MM.1S (cell line): ENCODE results near the gene DPP6.

Source experiments
- DNase-seq: peaks from one replicate; pipeline ENCODE4 v3.0.0-alpha.2; 2015
- H2AFZ ChIP-seq: fragments of 300-600 bp; sonication (generic); 2 replicates; pipeline ENCODE4 v1.6.0; 2016; ENCODE audit warnings: antibody characterized with exemption, low read length
- H3F3A ChIP-seq: fragments of 300-600 bp; sonication (generic); 2 replicates; pipeline ENCODE4 v1.6.1; 2016; ENCODE audit warnings: mild to moderate bottlenecking, antibody characterized with exemption, low read length, moderate library complexity, mixed read lengths; ENCODE audit not compliant: insufficient read depth
- H3K27ac ChIP-seq: fragments of 300-600 bp; sonication (generic); 2 replicates; pipeline ENCODE4 v1.5.1; 2016; ENCODE audit warnings: mild to moderate bottlenecking, low read length
- H3K27me3 ChIP-seq: fragments of 300-600 bp; sonication (generic); replicated peaks from 2 replicates; pipeline ENCODE4 v1.6.0; 2016; ENCODE audit warnings: low read length; ENCODE audit not compliant: insufficient read depth
- H3K36me3 ChIP-seq: fragments of 300-600 bp; sonication (generic); replicated peaks from 2 replicates; pipeline ENCODE4 v1.6.1; 2016; ENCODE audit warnings: mild to moderate bottlenecking, low read length, mixed read lengths; ENCODE audit not compliant: insufficient read depth
- H3K4me1 ChIP-seq: fragments of 300-600 bp; sonication (generic); 2 replicates; pipeline ENCODE4 v1.6.1; 2016; ENCODE audit warnings: low read length, mixed read lengths
- H3K4me2 ChIP-seq: fragments of 300-600 bp; sonication (generic); 2 replicates; pipeline ENCODE4 v1.6.0; 2016; ENCODE audit warnings: low read depth, low read length
- H3K4me3 ChIP-seq: fragments of 300-600 bp; sonication (generic); 2 replicates; pipeline ENCODE4 v1.5.1; 2016; ENCODE audit warnings: low read length, mixed read lengths
- H3K79me2 ChIP-seq: fragments of 300-600 bp; sonication (generic); 2 replicates; pipeline ENCODE4 v1.6.1; 2016; ENCODE audit warnings: mixed run types, low read length, mixed read lengths
- H3K9ac ChIP-seq: fragments of 300-600 bp; sonication (generic); 2 replicates; pipeline ENCODE4 v1.6.1; 2016; ENCODE audit warnings: low read length, mixed read lengths
- H3K9me2 ChIP-seq: fragments of 300-600 bp; sonication (generic); replicated peaks from 2 replicates; pipeline ENCODE4 v1.6.1; 2016; ENCODE audit warnings: mild to moderate bottlenecking, low read length, mixed read lengths; ENCODE audit not compliant: insufficient read depth
- H3K9me3 ChIP-seq: fragments of 300-600 bp; sonication (generic); replicated peaks from 2 replicates; pipeline ENCODE4 v1.6.1; 2016; ENCODE audit warnings: mild to moderate bottlenecking, low read length, mixed read lengths; ENCODE audit not compliant: insufficient read depth
- H4K20me1 ChIP-seq: fragments of 300-600 bp; sonication (generic); 2 replicates; pipeline ENCODE4 v1.6.1; 2016; ENCODE audit warnings: mild to moderate bottlenecking, low read length, moderate library complexity, mixed read lengths; ENCODE audit not compliant: insufficient read depth
- CTCF ChIP-seq: fragments of 300-600 bp; sonication (generic); IDR thresholded peaks from 2 replicates; pipeline ENCODE4 v1.5.1; 2016; ENCODE audit warnings: antibody characterized with exemption, low read length, mixed read lengths
- EZH2 ChIP-seq: fragments of 300-600 bp; sonication (generic); optimal IDR thresholded peaks from 2 replicates; pipeline ENCODE3; 2017; ENCODE audit warnings: low read depth, mild to moderate bottlenecking, antibody characterized with exemption, low read length, mixed read lengths
- EZH2phosphoT487 ChIP-seq: fragments of 300-600 bp; sonication (generic); IDR thresholded peaks from 2 replicates; pipeline ENCODE4 v1.6.1; 2018; ENCODE audit warnings: antibody characterized with exemption, low read length

DPP6 gene

DNA sequence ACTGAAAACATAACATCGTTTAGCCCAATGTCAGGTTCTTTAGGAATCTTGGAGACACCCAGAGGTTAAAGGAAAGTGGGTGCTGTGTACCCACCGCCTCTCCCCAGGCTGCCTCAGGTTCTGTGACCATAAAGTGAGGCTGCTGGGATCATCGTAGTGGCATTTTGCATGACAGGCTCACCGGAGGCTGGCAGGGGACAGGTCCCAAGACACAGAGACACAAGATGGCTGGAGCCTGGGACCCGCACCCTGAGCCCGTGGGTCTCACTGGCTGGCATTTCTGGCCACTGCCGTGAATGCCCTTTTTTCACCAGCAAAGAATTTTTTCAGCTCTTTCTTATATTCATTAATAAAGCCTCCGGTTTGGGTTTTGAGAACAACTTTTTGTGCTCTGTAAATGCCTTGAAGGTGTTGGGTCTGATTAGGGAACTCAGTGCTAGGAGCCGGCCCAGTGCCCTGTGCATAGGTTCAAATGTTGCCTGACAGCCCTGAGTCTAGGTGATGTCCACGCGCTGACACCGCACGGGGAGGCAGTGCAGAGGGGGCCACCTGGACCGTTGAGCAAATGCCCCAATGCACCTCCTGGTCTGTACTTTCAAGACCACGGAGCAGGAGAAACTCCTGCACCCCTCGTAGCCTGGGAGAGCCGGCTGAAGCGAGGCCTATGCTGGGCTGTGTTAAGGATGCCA lies 820.8 kb downstream of the DPP6 start:
- no peak overlapping the region for H2AFZ ChIP-seq
- TF ChIP-seq EZH2phosphoT487 (no peak), CTCF (no peak), EZH2 (no peak)
- H3K79me2 ChIP-seq = no peaks in the 10 kb centered on the region
- H3K27me3 ChIP-seq = peaks cover 28% of the 10 kb centered on the region
- no peak overlapping the region for H3K9ac ChIP-seq
- no peaks in the 10 kb centered on the region; the same call in 1 of the 2 replicates for H3K9me3 ChIP-seq
- H3F3A ChIP-seq = no peaks in the 10 kb centered on the region
- H3K9me2 ChIP-seq = no peaks in the 10 kb centered on the region
- no peaks in the 10 kb centered on the region for H3K36me3 ChIP-seq
- no peaks in the 10 kb centered on the region for H4K20me1 ChIP-seq
- H3K4me2 ChIP-seq = no peak overlapping the region
- DNase-seq = no peak
- H3K4me3 ChIP-seq = no peak overlapping the region
- no peak overlapping the region for H3K27ac ChIP-seq
- no peaks in the 10 kb centered on the region for H3K4me1 ChIP-seq

DNA sequence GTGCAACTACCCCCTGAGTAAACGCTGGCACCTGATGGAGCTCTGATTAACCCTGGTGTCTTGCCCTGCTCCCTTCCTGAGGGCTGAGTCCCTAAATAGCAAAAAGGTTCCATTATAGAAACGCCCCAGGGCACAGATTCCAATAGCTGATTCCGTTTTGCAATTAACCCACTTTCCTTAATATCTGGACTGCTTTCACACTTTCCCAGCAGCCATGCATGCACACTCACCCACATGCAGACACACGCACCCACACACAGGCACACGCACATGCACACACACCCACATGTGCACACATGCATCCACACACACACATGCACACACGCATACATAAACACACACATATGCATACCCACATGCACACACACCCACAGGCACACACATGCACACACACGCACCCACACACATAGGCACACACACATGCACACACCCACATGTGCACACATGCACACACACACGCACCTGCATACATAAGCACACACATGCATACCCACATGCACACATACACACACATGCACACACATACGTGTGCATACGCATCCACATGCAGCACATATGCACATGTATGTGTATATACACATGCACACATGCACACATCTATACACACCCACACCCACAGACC lies 821.4 kb downstream of the DPP6 start:
- no peak overlapping the region for H3K4me2 ChIP-seq
- no peak overlapping the region for H3K4me3 ChIP-seq
- no peaks in the 10 kb centered on the region; the same call in 1 of the 2 replicates for H3K9me3 ChIP-seq
- no peaks in the 10 kb centered on the region for H3K4me1 ChIP-seq
- no peaks in the 10 kb centered on the region for H3K36me3 ChIP-seq
- H4K20me1 ChIP-seq = no peaks in the 10 kb centered on the region
- H3K27ac ChIP-seq = no peak overlapping the region
- no peak overlapping the region for H2AFZ ChIP-seq
- H3K79me2 ChIP-seq = no peaks in the 10 kb centered on the region
- no peak for DNase-seq
- no peaks in the 10 kb centered on the region for H3K9me2 ChIP-seq
- no peaks in the 10 kb centered on the region for H3F3A ChIP-seq
- H3K27me3 ChIP-seq = peaks cover 25% of the 10 kb centered on the region
- no peak for TF ChIP-seq CTCF
- no peak for TF ChIP-seq EZH2
- TF ChIP-seq EZH2phosphoT487 = no peak
- no peak overlapping the region for H3K9ac ChIP-seq

DNA sequence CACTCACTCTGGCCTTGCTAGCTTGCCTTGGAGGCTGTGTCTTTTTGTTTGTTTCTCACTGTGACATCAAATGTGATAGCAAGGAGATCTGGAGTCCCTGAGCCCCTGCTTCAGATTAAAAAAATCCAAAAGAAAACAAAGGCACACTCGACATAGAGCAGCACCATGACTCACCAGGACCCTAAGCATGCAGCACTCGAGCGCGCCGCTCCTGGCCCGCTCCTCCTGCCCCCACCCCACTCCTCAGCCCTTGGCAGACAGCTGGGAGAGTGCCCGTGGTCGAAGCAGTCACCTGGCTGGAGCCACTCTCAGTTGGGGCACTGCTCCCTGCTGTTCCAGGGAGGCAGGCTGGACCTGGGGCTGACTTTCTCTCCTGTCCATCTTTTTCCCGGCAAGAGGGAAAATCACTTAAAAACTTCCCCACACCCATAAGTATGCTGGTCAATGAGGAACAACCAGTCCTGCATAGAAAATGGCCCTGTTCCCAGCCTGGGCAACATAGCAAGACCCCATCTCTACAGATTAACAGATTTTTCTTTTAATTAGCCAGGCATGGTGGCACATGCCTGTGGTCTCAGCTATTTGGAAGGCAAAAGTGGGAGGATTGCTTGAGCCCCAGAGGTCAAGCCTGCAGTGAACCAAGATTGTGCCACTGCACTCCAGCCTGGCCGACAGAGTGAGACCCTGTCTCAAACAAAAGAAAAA lies 822.4 kb downstream of the DPP6 start:
- H2AFZ ChIP-seq = no peak overlapping the region
- H3K27ac ChIP-seq = no peak overlapping the region
- H3K9ac ChIP-seq = no peak overlapping the region
- H3K4me2 ChIP-seq = no peak overlapping the region
- no peak overlapping the region for H3K4me3 ChIP-seq
- TF ChIP-seq EZH2phosphoT487 (no peak), EZH2 (no peak), CTCF (no peak)
- no peaks in the 10 kb centered on the region for H3F3A ChIP-seq
- H3K36me3 ChIP-seq = no peaks in the 10 kb centered on the region
- H3K79me2 ChIP-seq = no peaks in the 10 kb centered on the region
- no peaks in the 10 kb centered on the region for H3K4me1 ChIP-seq
- DNase-seq = no peak
- H4K20me1 ChIP-seq = no peaks in the 10 kb centered on the region
- H3K27me3 ChIP-seq = peaks cover 25% of the 10 kb centered on the region
- no peaks in the 10 kb centered on the region; the same call in 1 of the 2 replicates for H3K9me3 ChIP-seq
- H3K9me2 ChIP-seq = no peaks in the 10 kb centered on the region
